Stimulated activated CD8-positive, alpha-beta memory T cell treated with anti-CD3 and anti-CD28 coated beads, Interleukin-12 subunit alpha, Interleukin-12 subunit beta, amount 100 ng/mL, for 1 hour (primary cell): Measurements from ENCODE around the gene LIF.
"Not testable (repeated sequence)": the region's sequence is repeated elsewhere in the genome, so short reads cannot be mapped to it uniquely, and the experiment has no call there.

Experiments used
- DNase-seq: peaks from one replicate; pipeline ENCODE4 v3.0.0-alpha.2; 2020; ENCODE audit warnings: low read depth

Gene LIF

GRCh38 chr22:30205281-30206115 is 41.1 kb downstream of the LIF start:
- DNase-seq: no peak

GRCh38 chr22:30204742-30205111 is 41.8 kb downstream of the LIF start:
- no peak for DNase-seq

- no peak for DNase-seq
Observed at GRCh38 chr22:30204015-30204741, 42.4 kb downstream of the LIF start.

DNA sequence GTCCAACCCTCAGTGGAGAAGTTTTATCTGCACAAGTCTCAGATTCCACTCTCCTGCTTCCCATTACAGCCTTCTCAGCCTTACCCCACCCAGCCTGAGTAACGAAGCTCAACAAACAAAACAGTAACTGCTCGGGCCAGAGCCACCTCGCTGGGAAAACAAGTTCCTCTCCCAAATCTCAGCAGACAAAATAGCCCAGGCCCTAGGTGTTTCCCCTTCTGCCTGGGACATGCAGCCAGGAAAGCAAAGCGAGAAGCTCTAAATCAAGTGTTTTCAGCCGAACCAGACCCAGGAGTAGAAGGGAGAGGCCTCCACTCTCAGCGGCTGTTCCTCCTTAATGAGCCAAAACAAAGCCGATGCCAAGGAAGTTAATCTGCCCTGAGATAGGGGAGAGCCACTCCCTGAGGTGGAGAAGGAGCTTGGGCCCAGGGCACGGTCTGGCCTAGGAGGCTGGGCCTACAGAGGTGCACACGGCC is 44.0 kb downstream of the LIF start:
- no peak for DNase-seq

- no peak for DNase-seq
Observed at GRCh38 chr22:30201945-30202344, 44.6 kb downstream of the LIF start.

GRCh38 chr22:30200905-30201304 is 45.7 kb downstream of the LIF start:
- DNase-seq: not testable (repeated sequence)

DNA sequence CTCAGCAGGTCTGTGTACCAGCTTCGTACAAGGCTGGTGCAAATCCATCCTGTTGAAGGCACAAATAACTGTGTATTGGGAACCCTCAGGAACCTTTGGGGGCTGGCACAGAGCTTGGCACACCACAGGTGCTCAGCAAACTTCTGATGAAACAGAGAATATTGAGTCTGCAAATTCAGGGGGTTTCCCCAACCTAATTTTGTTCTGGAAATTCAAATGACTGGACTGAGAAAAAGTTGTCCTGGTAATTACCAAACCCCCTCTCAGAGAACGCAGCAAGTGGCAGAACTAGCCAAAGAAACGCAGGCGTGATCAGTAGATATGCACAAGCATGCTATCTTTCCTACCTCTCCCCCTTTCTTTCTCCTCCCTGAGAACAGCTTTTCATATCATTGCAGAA is 47.6 kb downstream of the LIF start:
- no peak for DNase-seq

DNA sequence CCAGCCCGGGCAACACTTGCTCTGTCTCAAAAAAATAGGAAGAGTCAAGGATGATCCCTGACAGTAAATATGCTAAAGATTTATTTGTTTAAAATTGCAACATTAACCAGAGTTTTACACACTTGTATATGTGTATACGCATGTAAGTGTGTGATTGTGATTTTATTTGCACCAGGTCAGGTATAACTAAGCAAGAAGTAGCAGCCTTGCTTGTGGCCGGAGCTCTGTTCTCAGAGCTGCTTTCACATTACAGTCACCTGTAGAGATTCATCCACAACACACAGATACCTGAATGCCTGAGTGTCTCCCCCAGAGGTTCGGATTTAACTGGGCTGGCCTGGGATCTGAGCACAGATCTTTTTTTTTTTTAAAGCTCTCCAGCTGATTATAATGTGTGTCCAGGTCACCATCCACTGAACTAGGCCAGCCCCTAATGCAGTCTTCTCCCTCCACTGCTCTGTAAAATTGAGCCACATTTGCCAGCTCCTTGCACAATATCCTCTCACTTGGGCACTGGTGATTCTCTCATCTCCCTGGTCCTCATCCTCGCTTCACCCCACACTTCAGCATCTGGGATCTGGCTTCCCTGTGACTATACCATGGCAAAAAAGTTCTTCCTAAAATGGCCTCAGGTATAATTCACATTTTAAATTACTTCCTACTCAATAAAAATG is 48.3 kb downstream of the LIF start:
- DNase-seq: no peak

- no peak for DNase-seq
Observed at GRCh38 chr22:30197389-30197788, 49.2 kb downstream of the LIF start.

DNA sequence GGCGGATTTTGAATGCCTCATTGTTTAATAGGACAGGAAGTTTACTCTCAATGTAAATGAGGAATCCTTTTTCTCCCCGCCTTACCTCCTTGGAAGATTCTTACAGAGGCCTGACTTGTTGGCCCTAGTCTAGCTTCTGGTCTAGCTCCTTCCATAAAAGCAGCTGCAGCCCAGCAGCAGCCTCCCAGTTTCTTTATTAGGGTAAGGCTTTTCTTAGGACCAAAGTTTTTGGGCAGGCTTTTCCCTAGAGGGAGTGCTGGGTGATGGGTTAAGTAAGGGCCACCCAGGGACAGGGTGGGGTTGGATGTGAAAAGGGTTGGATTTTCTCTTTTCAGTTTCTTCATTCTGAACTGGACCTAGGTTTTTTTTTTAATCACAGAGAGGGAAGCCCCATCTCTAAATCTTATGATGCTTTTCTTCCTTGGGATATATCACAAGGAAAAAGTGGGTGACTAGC is 49.7 kb downstream of the LIF start:
- DNase-seq: no peak

GRCh38 chr22:30196141-30196879 is 50.2 kb downstream of the LIF start:
- DNase-seq: no peak

- DNase-seq: no peak
Observed at GRCh38 chr22:30195245-30196140, 51.1 kb downstream of the LIF start.

GRCh38 chr22:30193031-30193775 is 53.4 kb downstream of the LIF start:
- DNase-seq: no peak

DNA sequence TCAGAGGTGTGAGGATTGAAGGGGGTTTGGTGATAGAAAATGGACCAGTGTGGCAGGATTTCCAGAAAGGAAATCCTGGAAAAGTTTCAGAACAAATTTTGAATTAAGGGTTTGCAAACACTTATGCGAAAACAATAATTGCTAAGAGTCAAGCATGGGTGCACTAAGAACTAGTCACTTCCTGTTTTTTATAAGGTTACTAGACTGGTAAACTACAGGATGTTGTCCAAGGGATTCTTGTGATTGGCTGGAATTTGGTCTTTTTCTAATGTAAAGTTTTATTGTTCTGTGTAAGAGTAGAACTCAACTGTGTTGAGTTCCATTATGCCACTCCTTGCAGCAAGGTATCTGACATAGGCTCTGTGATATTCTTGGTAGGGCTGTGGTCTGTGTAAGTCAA is 54.1 kb downstream of the LIF start:
- no peak for DNase-seq

DNA sequence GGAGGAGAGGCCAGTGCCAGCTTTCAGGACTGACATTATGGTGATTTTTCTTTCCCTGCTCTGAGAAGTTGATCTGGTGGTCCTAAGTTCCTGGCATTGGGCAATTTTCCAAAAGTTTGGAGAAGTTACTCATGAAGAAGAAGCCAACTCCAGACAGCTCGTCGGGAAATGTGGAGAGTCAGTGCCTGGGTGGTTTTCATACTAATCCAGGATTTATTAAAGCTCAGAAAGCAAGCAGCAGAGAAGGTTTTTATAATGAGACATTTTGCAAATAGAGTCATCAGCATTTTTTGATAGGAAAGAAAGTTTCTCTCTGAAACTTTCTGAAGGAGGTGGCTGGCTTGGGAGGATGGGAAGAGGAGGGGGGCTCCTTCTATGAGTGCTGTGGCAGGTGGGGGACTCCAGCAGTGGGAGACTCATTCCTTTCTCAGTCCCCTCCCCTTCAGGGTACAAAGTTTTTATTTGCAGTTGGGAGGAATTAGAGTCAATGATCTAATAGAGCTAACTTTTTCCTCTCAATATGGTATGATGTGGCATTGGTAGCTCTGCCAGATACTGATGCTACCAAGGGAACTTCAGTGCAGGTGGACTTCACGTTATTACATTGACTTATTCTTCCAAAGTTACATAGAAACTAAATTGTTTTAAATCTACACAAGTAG is 55.4 kb downstream of the LIF start:
- DNase-seq: no peak

DNA sequence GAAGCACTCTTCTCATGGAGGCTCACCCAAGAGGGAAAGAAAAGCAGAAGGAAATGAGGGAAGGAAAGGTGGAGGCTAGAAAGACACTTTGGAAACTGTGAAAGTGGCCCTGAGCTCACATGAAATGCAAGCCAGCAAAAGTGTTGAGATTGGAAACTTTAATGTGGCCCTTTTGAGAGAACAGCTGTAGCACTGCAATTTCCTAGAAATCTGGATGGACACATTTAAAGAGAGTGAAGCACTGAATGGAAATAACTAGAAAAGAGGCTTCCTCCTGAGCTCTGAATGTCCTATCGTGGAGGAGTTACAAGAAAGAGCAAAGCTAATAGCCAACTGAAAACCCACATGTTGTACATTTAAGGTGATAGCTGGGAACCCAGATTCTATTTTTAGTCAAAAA is 56.0 kb downstream of the LIF start:
- DNase-seq: no peak
